Middle frontal gyrus (tissue), 1 donor: ENCODE results near the gene SHMT2.

ENCODE experiments used
- DNase-seq: peaks from one replicate; pipeline ENCODE4 v3.0.0-alpha.2; 2015; ENCODE audit warnings: low spot score; ENCODE audit errors: extremely low spot score

SHMT2 gene

GRCh38 chr12:57238854-57239554 lies 9.5 kb downstream of the SHMT2 start:
- DNase-seq, result peak; percentile 80

- no peak for DNase-seq
Measured at GRCh38 chr12:57239587-57240065, 10.1 kb downstream of the SHMT2 start.

GRCh38 chr12:57240066-57240921 lies 10.8 kb downstream of the SHMT2 start:
- peak; percentile 71 for DNase-seq

- no peak for DNase-seq
Measured at GRCh38 chr12:57240926-57241401, 11.5 kb downstream of the SHMT2 start.

GRCh38 chr12:57241402-57242310 lies 12.1 kb downstream of the SHMT2 start:
- DNase-seq, result no peak

GRCh38 chr12:57242329-57242690 lies 12.8 kb downstream of the SHMT2 start:
- DNase-seq, result no peak

GRCh38 chr12:57242691-57243454 lies 13.4 kb downstream of the SHMT2 start:
- DNase-seq, result no peak

- DNase-seq, result no peak
Measured at GRCh38 chr12:57243521-57244311, 14.2 kb downstream of the SHMT2 start.

- DNase-seq, result no peak
Measured at GRCh38 chr12:57244312-57244696, 14.8 kb downstream of the SHMT2 start.

GRCh38 chr12:57247041-57247440 lies 17.5 kb downstream of the SHMT2 start:
- DNase-seq, result no peak

GRCh38 chr12:57248934-57249742 lies 19.6 kb downstream of the SHMT2 start:
- no peak for DNase-seq

GRCh38 chr12:57250541-57250940 lies 21.0 kb downstream of the SHMT2 start:
- DNase-seq, result no peak

GRCh38 chr12:57250956-57251355 lies 21.4 kb downstream of the SHMT2 start, which contains the start of gene STAC3:
STAC3 (minus strand) TSS chr12:57251187; CDS start chr12:57249636, 1,551 bp downstream.
- DNase-seq, result no peak

- DNase-seq, result no peak
Measured at GRCh38 chr12:57254506-57255280, 25.2 kb downstream of the SHMT2 start.

- DNase-seq, result no peak
Measured at GRCh38 chr12:57255916-57256315, 26.4 kb downstream of the SHMT2 start.

GRCh38 chr12:57258977-57259970 lies 29.8 kb downstream of the SHMT2 start:
- DNase-seq, result no peak

- DNase-seq, result no peak
Measured at GRCh38 chr12:57260366-57260765, 30.9 kb downstream of the SHMT2 start.
